AG04450 (cell line): ENCODE data around the gene FTH1. TPM values are rescaled to one million over a fixed set of nuclear protein-coding genes. Genes with fewer than 3 reads are reported as not detected.

ENCODE experiments used
- CTCF ChIA-PET: fragments of 300-600, 350-600 bp; formaldehyde crosslinking; extraction: SDS; loops from one replicate; lab custom pipeline; 2022; ENCODE audit warnings: antibody characterized with exemption, inconsistent platforms; lab: Charles Lee
- POLR2A ChIA-PET: fragments of 350-600 bp; formaldehyde crosslinking; extraction: SDS; loops from one replicate; lab custom pipeline; 2021; ENCODE audit warnings: antibody characterized with exemption, inconsistent platforms; lab: Yijun Ruan, JAX
- DNase-seq: peaks from one replicate; pipeline ENCODE4 v3.0.0-alpha.2; 2011; ENCODE audit warnings: low read depth, low spot score
- H3K27ac ChIP-seq: one replicate; pipeline ENCODE4 v1.5.1; 2012; ENCODE audit warnings: low read depth, low read length, control low read depth
- H3K27me3 ChIP-seq: one replicate; pipeline ENCODE4 v1.6.0; 2012; ENCODE audit warnings: low read length; ENCODE audit not compliant: control insufficient read depth, insufficient read depth
- H3K4me3 ChIP-seq: 2 replicates; pipeline ENCODE4 v1.5.1; 2011; ENCODE audit warnings: mild to moderate bottlenecking, low read depth, low read length, control low read depth
- H3K9me3 ChIP-seq: 2 replicates; pipeline ENCODE4 v1.5.1; 2012; ENCODE audit warnings: low read length; ENCODE audit not compliant: control insufficient read depth, insufficient read depth
- CTCF ChIP-seq: IDR thresholded peaks from 2 replicates; pipeline ENCODE4 v1.5.1; 2011; ENCODE audit warnings: low read depth, low read length, control low read depth, inconsistent platforms
- polyA plus RNA-seq: library from polyadenylated mRNA; depleted of rRNA; stranded (reverse); fragments of >200 nt; gene quantifications from 2 replicates; pipeline ENCODE4 v1.2.3, GENCODE V29; 2011

Gene FTH1
- polyA plus RNA-seq, 1 experiment: 3,294 TPM

GRCh38 chr11:61935861-61936260 is 31.6 kb downstream of the FTH1 start:
- POLR2A ChIA-PET: no interaction called here
- Histone ChIP-seq H3K4me3 (no peak overlapping the region), H3K9me3 (peaks cover 11% of the 10 kb centered on the region), H3K27me3 (peaks cover 8% of the 10 kb centered on the region), H3K27ac (no peak overlapping the region)
- CTCF ChIA-PET: interaction anchor here (1.1 to 2.9 kb wide), 3 partner anchors 12 to 172 kb away, joined by 3 to 19 read pairs (median 7); no protein-coding TSS in a partner anchor
- no peak for DNase-seq
- TF ChIP-seq CTCF: no peak

GRCh38 chr11:61930933-61931332 is 36.5 kb downstream of the FTH1 start:
- no peak for DNase-seq
- no peak overlapping the region for H3K4me3 ChIP-seq
- no peak for TF ChIP-seq CTCF
- ChIA-PET CTCF (interaction anchor here (0.6 to 5.7 kb wide), 4 partner anchors 16 to 445 kb away, joined by 3 to 31 read pairs (median 4); no protein-coding TSS in a partner anchor), POLR2A (no interaction called here)
- H3K27ac ChIP-seq: no peak overlapping the region
- peaks cover 3% of the 10 kb centered on the region for H3K27me3 ChIP-seq
- H3K9me3 ChIP-seq: no peaks in the 10 kb centered on the region

- no peak for DNase-seq
- POLR2A ChIA-PET: no interaction called here
Observed at GRCh38 chr11:61928606-61929005, 38.8 kb downstream of the FTH1 start.

GRCh38 chr11:61927501-61927900 is 39.9 kb downstream of the FTH1 start:
- Histone ChIP-seq H3K4me3 (no peak overlapping the region), H3K9me3 (no peaks in the 10 kb centered on the region), H3K27ac (no peak overlapping the region), H3K27me3 (peaks cover 2% of the 10 kb centered on the region)
- no peak for TF ChIP-seq CTCF
- POLR2A ChIA-PET: no interaction called here
- CTCF ChIA-PET: interaction anchor here (1.0 to 2.9 kb wide), 3 partner anchors 20 to 154 kb away, joined by 3 to 26 read pairs (median 12); no protein-coding TSS in a partner anchor
- DNase-seq: no peak

More at GRCh38 chr11:61928606-61929005, 38.8 kb downstream of the FTH1 start:
- Histone ChIP-seq H3K4me3 (no peak overlapping the region), H3K27ac (no peak overlapping the region), H3K27me3 (peaks cover 2% of the 10 kb centered on the region), H3K9me3 (no peaks in the 10 kb centered on the region)
- CTCF ChIA-PET: interaction anchor here (1.2 to 2.9 kb wide), 6 partner anchors 19 to 179 kb away, joined by 4 to 26 read pairs (median 10); no protein-coding TSS in a partner anchor
- no peak for TF ChIP-seq CTCF

- TF ChIP-seq CTCF: no peak
- POLR2A ChIA-PET: no interaction called here
- DNase-seq: no peak
- Histone ChIP-seq H3K4me3 (no peak overlapping the region), H3K27ac (no peak overlapping the region), H3K9me3 (no peaks in the 10 kb centered on the region), H3K27me3 (peaks cover 2% of the 10 kb centered on the region)
- CTCF ChIA-PET: interaction anchor here (0.7 to 4.5 kb wide), 5 partner anchors 21 to 593 kb away, joined by 3 to 56 read pairs (median 24); no protein-coding TSS in a partner anchor
Observed at GRCh38 chr11:61926235-61926634, 41.2 kb downstream of the FTH1 start.
